AG09309 (cell line): ENCODE measurements around the gene MMRN1.

ENCODE experiments used
- DNase-seq: peaks from one replicate; pipeline ENCODE4 v3.0.0-alpha.2; 2010; ENCODE audit warnings: low read depth
- H3K4me3 ChIP-seq: 2 replicates; pipeline ENCODE4 v1.5.1; 2011; ENCODE audit warnings: mild to moderate bottlenecking, low read depth, low read length, moderate library complexity; ENCODE audit not compliant: control insufficient read depth
- TF ChIP-seq, protein P1 (sequence below): IDR thresholded peaks from 2 replicates; pipeline ENCODE4 v1.5.1; 2011; ENCODE audit warnings: mild to moderate bottlenecking, low read depth, low read length, inconsistent platforms; ENCODE audit not compliant: insufficient read depth, control insufficient read depth; ENCODE audit errors: missing control alignments

MMRN1 gene

DNA sequence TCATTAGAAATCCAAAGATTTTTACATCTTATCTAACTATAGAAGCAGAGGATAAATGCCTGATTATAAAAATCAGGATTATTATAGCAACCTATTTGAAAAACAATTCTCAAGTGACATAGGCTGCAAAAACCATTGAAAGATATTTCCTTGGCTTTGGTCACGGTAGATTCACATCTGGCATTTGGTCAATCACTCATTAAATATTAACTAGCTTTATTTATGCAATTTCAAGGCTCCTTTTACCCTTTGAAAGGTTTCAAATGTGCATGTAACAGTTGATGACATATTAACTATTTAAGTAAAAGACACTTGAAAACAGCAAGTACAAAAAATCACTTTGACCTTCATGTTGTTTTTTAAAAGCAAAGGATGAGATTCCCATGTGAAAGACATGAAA is 98.1 kb downstream of the MMRN1 start:
- TF ChIP-seq, protein P1, sequence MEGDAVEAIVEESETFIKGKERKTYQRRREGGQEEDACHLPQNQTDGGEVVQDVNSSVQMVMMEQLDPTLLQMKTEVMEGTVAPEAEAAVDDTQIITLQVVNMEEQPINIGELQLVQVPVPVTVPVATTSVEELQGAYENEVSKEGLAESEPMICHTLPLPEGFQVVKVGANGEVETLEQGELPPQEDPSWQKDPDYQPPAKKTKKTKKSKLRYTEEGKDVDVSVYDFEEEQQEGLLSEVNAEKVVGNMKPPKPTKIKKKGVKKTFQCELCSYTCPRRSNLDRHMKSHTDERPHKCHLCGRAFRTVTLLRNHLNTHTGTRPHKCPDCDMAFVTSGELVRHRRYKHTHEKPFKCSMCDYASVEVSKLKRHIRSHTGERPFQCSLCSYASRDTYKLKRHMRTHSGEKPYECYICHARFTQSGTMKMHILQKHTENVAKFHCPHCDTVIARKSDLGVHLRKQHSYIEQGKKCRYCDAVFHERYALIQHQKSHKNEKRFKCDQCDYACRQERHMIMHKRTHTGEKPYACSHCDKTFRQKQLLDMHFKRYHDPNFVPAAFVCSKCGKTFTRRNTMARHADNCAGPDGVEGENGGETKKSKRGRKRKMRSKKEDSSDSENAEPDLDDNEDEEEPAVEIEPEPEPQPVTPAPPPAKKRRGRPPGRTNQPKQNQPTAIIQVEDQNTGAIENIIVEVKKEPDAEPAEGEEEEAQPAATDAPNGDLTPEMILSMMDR = no peak
- no peak for DNase-seq
- H3K4me3 ChIP-seq = no peak overlapping the region

DNA sequence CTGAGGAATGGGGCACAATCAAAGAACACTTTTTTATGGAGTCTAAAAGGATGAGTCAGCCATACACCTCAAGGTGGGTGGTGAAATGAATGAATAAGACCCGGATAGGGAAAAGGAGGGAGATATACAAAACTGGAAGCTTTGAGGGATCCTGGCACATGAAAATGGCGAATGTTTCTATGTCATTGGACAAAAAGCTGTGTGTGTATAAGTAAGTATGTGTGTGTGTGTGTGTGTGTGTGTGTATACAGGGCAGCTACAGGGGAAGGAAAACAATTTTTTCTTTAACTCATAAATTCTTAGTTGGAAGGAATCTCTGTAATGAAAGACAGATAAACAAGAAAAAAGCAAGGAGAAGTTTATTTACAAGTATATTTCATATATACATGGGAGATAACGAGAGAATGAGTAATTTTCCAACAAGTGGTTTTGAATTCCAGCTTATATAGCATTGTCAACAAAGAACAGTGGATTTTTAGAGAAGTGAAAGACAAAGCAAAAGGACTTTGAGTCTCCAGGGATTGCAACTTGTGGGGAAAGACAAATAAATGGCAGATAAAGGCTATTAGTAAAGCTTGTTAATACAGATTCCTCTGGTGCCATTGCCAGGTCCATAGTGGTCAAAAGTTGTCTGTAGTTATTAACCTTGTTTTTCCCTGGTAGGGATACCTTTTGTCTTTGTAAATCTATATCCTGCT is 99.7 kb downstream of the MMRN1 start:
- no peak for DNase-seq
- TF ChIP-seq, protein P1 = no peak
- H3K4me3 ChIP-seq = no peak overlapping the region

DNA sequence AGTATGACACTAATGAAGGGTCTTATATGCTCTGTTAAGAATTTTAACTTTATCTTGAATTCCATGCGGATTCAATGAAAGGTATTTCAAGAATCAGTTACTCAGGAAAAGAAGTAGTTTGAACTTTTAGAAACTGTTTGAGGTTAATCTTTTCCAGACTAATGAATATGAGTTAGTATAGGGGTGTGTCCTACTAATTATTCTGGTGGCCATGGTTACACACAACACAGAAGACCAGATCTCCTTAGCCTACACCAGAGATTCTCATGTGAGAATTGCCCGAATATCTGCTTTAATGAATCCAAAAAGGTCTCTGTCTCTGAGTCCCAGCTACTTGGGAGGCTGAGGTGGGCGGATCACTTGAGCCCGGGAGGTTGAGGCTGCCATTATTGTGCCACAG is 100.4 kb downstream of the MMRN1 start:
- DNase-seq = no peak
- TF ChIP-seq, protein P1 = no peak

GRCh38 chr4:89995814-89996213 is 101.2 kb downstream of the MMRN1 start:
- TF ChIP-seq, protein P1 = no peak
- no peak overlapping the region for H3K4me3 ChIP-seq
- no peak for DNase-seq

More for the DNA sequence above, 100.4 kb downstream of the MMRN1 start:
- H3K4me3 ChIP-seq = no peak overlapping the region

DNA sequence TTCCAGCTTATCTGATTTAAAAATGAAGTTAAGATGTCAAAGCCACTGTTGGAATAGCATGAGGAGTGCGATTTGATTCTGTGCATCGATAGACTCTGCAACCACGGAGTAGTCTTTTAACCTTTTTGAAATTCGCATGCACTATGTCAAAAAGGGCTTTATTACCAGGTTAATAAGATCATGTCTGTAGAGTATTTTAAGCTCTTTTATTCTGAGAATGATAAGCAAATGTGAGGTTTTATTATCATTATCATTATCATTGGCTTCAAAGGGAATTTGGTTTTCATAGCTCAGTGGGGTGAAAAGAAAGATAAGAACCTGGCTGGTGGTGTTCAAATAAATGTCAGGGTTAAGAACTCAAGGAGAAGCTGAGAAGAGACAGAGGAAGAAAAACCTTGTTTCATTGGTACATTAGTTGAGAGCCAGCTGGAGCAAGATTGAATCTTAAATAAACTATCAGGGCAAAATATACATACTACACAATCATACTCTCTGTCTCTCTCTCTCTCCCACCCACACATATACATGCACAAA is 102.6 kb downstream of the MMRN1 start:
- no peak for DNase-seq
- TF ChIP-seq, protein P1 = no peak
- H3K4me3 ChIP-seq = no peak overlapping the region

DNA sequence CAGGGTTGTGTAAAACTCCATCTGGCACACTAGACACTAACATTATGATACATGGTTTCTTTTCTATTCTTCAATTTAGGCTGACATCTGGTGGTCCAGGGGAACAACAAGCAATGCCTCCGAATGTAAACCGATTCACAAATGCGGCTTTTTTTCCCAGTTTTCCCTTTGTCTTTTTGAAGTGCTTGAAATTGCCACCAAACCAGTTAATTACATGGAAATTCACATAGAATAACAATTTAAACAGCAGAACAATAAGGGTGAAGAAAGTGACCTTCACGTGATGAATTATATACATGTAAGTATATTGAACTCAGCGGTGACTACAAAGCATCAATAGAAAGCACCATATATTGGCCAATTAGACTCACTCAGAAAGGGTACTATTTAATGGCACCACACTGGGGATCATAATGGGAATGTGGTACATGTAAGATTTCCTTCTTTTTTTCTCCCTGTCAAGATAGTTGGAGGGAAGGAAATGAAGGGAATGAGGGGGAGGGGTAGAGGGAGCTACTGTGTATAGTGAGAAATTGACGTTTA is 103.9 kb downstream of the MMRN1 start:
- H3K4me3 ChIP-seq = no peak overlapping the region
- TF ChIP-seq, protein P1 = no peak
- no peak for DNase-seq
